ENCODE results near the gene PTPN23. TPM values are rescaled to one million over a fixed set of nuclear protein-coding genes. Genes with fewer than 3 reads are reported as not detected.
"Not testable (repeated sequence)": the region's sequence is repeated elsewhere in the genome, so short reads cannot be mapped to it uniquely, and the experiment has no call there.

The PTPN23 gene
- total RNA-seq, 1 donor from 2014 or later: 56.7 TPM

DNA sequence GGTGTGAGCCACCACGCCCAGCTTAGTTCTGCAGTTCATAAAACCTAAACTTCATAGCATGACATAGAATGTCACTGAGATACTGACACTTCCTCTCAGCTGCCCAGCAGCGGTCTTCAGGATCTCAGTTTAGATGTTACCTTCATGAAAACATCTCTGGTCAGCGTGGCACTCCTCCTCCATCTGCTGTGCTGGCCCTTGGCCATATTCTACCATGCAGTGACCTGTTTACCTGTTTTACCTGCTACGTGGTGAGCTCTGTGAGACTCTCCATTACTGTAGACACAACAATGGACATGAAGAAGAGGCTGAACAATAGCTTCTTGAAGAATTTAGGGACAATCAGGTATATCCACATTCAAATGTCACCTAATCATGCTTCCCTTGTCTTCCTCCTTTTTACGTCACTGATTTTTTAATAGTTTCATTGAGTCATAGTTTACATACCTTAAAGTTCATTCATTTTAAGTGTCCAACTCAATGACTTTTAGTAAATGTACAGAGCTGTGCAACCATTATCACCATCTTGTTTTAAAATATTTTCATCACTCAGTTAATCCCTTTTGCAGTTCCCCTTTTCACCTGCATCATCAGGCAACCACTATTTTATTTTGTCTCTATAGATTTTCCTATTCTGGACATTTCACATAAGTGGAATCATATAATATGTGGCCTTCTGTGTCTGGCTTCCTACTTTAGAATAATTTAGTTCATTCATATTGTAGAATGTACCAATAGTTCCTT, 32.2 kb upstream of the PTPN23 start:
- Mint-ChIP-seq H3K4me3 (no peak overlapping the region), H3K36me3 (peaks cover 13% of the 10 kb centered on the region), H3K4me1 (no peaks in the 10 kb centered on the region), H3K27ac (no peak overlapping the region), H3K27me3 (ENCODE audit: low read depth) (no peaks in the 10 kb centered on the region), H3K9me3 (peaks cover 5% of the 10 kb centered on the region)
- no peak for DNase-seq (ENCODE audit: low spot score in 2 of 2, unreplicated experiment in 2 of 2)
- TF ChIP-seq CTCF (IDR thresholded peaks at IDR 0.05; ENCODE audit: unreplicated experiment): no peak

GRCh38 chr3:47355010-47355409, 25.8 kb upstream of the PTPN23 start:
- Mint-ChIP-seq H3K9me3 (peaks cover 22% of the 10 kb centered on the region), H3K36me3 (peaks cover under 1% of the 10 kb centered on the region), H3K4me3 (no peak overlapping the region), H3K4me1 (no peaks in the 10 kb centered on the region), H3K27me3 (ENCODE audit: low read depth) (no peaks in the 10 kb centered on the region), H3K27ac (no peak overlapping the region)
- no peak for TF ChIP-seq CTCF (IDR thresholded peaks at IDR 0.05; ENCODE audit: unreplicated experiment)
- no peak for DNase-seq (ENCODE audit: low spot score in 2 of 2, unreplicated experiment in 2 of 2)

DNA sequence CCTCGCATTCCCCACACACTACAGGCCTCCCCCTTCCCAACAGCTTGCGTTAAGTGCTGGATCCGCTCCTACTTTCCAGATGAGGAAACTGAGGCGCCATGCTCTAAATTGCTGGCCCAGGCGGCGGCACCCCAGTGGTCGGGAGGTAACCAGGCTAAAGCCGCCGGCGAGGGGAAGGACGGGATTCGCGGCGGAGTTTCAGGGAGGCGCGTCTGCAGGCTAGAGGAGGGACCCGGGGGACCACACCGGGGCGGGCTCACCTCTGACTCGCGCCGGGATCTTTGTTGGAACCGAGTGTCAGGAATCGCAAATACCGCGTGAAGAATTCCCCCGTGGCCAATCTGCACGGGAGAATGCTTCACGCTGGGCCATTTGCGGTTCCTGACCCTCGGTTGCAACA, 24.6 kb upstream of the PTPN23 start:
- H3K36me3 Mint-ChIP-seq: peaks cover 3% of the 10 kb centered on the region
- no peaks in the 10 kb centered on the region for H3K4me1 Mint-ChIP-seq
- TF ChIP-seq CTCF (IDR thresholded peaks at IDR 0.05; ENCODE audit: unreplicated experiment): no peak
- no peaks in the 10 kb centered on the region for H3K27me3 Mint-ChIP-seq (ENCODE audit: low read depth)
- no peak for DNase-seq (ENCODE audit: low spot score in 2 of 2, unreplicated experiment in 2 of 2)
- peaks cover 21% of the 10 kb centered on the region for H3K9me3 Mint-ChIP-seq
- H3K4me3 Mint-ChIP-seq: no peak overlapping the region
- H3K27ac Mint-ChIP-seq: no peak overlapping the region

GRCh38 chr3:47359323-47359722, 21.5 kb upstream of the PTPN23 start:
- TF ChIP-seq CTCF (IDR thresholded peaks at IDR 0.05; ENCODE audit: unreplicated experiment): no peak
- Mint-ChIP-seq H3K27ac (no peak overlapping the region), H3K9me3 (peaks cover 21% of the 10 kb centered on the region), H3K4me3 (no peak overlapping the region), H3K4me1 (no peaks in the 10 kb centered on the region), H3K27me3 (ENCODE audit: low read depth) (no peaks in the 10 kb centered on the region), H3K36me3 (peaks cover 3% of the 10 kb centered on the region)
- no peak for DNase-seq (ENCODE audit: low spot score in 2 of 2, unreplicated experiment in 2 of 2)

GRCh38 chr3:47360110-47360517, 20.7 kb upstream of the PTPN23 start:
- H3K9me3 Mint-ChIP-seq: peaks cover 21% of the 10 kb centered on the region
- H3K27ac Mint-ChIP-seq; H3K4me1 Mint-ChIP-seq; H3K27me3 Mint-ChIP-seq (ENCODE audit: low read depth); DNase-seq (ENCODE audit: low spot score in 2 of 2, unreplicated experiment in 2 of 2); H3K4me3 Mint-ChIP-seq; H3K36me3 Mint-ChIP-seq: not testable (repeated sequence)

GRCh38 chr3:47362701-47363100, 18.1 kb upstream of the PTPN23 start:
- no peak for DNase-seq (ENCODE audit: low spot score in 2 of 2, unreplicated experiment in 2 of 2)
- Mint-ChIP-seq H3K27ac (no peak overlapping the region), H3K9me3 (peaks cover 21% of the 10 kb centered on the region), H3K36me3 (peaks cover 3% of the 10 kb centered on the region), H3K27me3 (ENCODE audit: low read depth) (no peaks in the 10 kb centered on the region), H3K4me1 (no peaks in the 10 kb centered on the region), H3K4me3 (no peak overlapping the region)
- TF ChIP-seq CTCF (IDR thresholded peaks at IDR 0.05; ENCODE audit: unreplicated experiment): no peak

Data from mesothelial cell of epicardium (in vitro differentiated cells).